ENCODE data around the gene CFAP91.
A peak's percentile ranks its signal among the peaks of the same experiment; 100 is the strongest.
"Not testable (repeated sequence)": the region's sequence is repeated elsewhere in the genome, so short reads cannot be mapped to it uniquely, and the experiment has no call there.

Gene CFAP91

DNA sequence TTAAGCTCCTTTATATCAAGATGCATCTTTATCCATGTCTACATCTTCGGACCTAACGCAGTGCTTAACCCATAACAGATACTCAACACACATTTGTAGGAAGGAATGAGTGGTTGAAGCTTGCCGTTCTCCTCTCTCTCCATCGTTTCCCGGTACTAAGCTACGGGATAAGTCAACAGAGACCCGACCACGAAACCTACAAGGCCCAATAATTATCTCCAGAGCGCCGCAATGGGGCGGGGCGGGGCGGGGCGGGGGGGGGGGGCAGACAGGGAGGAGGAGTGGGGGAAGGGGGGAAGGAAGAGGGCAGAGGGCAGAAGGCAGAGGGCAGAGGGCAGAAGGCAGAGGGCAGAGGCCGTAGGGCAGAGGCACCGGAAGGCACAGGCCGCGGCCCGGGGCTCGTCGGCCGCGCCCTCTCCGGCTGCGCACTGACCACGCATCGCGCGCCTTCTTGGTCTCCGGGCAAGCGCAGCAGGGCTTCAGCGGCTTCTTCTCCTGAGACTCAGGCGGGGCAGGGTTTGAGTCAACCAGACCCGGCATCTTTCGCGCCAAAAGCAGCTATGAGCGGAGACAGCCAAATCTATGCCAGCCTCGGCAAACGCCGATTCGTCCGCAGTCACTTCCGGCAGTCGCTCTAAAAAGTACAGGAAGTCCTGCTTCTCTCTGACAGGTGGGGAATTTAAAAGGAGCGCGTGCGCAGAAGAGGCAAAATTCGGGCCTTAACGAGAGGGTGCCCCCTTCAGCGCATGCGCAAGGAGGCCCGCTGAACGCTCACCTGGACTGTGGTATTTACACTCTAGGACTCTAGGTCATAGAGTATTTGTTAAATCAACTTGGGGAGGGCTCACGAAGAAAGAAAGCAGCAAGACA, 25.8 kb upstream of the CFAP91 start, which contains the start of gene COX17:
COX17 (minus strand) TSS at position 636 of the 870 bp plus-strand sequence; CDS start at position 540, 96 bp downstream.
- Histone ChIP-seq H3K4me3 (peak within 1 kb of the TSS; percentile 53 to 80 (median 68)), H3K27ac (peak within 1 kb of the TSS; percentile 38 to 94 (median 92))

DNA sequence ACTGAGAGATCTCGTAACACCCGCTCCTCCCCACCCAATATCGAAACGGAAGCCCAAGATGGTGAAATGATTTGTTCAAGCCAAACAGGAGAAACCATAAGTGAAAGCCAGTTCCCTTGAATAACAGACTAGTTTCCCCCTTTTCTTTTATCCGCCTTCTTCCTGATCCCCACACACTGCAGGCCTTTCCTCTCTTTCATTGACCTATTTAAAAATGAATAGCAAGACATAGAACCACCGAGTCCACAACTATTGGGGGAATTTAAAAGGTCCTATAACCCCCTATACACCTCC, 25.2 kb upstream of the CFAP91 start:
- H3K4me3 ChIP-seq, result peak overlapping the region; percentile 53 to 80 (median 68)
- peak overlapping the region; percentile 37 to 94 (median 92) for H3K27ac ChIP-seq

DNA sequence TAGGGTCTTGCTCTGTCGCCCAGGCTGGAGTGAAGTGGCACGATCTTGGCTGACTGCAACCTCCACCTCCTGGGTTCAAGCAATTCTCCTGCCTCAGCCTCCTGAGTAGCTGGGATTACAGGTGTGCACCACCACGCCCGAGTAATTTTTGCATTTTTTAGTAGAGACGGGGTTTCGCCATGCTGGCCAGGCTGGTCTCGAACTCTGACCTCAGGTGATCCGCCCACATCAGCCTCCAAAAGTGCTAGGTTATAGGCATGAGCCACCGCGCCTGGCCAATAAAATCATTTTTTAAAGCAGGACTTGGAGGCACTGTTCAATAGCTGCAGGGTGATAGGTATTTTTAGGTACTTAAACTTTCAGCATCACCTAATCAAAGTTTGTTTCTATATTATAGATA, 24.6 kb upstream of the CFAP91 start:
- not testable (repeated sequence) for H3K4me3 ChIP-seq
- peak overlapping the region in 6 of 21 experiments; percentile 89 to 93 (median 93) for H3K27ac ChIP-seq

DNA sequence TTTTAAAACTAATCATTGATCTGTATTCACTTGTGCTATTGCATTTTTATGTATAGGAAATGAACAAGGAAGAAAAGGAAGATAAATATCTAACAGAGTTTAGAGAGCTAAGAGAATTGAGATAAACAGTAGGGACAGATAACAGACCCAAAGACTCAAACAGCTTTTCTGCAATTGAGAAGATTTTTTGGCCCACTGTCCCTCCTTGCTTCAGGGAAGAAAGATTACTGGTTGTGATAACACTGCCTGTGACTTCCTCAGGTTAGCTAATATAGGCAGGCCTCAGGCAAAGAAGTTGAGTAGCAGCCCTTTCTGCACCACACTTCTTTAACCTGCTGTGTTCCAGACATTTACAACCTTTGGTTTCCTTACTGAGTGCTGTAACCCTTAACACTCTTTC, 22.9 kb upstream of the CFAP91 start:
- no peak overlapping the region for H3K4me3 ChIP-seq
- H3K27ac ChIP-seq, result no peak overlapping the region

DNA sequence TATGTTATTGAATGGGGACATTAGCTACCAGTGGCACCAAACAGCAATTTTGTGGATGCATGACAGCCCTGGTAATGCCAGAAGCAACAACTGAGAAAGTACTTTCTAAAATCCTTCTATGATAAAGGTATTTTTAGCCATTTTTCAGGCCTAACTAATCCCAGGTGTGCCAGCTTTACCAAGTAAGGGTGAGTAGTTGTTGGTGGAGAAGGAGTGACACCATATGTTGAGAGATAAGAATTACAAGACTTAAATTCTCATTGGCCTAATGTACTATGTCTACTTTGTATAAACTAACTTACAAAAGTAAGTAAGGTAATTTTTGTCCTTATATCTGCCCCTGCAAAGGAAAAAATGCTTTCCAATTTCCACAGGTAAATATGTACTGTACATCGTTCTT, 21.5 kb upstream of the CFAP91 start:
- no peak overlapping the region for H3K27ac ChIP-seq
- no peak overlapping the region for H3K4me3 ChIP-seq

DNA sequence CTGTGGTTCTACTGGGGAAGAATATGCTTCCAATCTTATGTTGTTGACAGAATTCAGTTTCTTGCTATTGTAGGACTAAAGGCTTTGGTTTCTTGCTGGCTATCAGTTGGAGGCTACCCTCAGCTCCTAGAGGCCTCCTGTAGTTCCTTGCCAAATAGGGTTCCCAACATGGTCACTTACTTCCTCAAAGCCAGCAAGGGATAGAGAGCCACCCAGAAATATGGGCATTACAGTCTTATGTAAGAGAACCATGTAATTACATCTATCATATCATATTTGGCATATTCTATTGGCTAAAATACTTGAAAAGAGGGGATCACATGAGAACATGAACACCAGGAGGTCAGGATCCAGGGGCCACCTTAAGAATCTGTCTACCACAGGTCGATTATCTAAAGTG, 19.4 kb upstream of the CFAP91 start:
- H3K4me3 ChIP-seq, result no peak overlapping the region
- H3K27ac ChIP-seq, result no peak overlapping the region

DNA sequence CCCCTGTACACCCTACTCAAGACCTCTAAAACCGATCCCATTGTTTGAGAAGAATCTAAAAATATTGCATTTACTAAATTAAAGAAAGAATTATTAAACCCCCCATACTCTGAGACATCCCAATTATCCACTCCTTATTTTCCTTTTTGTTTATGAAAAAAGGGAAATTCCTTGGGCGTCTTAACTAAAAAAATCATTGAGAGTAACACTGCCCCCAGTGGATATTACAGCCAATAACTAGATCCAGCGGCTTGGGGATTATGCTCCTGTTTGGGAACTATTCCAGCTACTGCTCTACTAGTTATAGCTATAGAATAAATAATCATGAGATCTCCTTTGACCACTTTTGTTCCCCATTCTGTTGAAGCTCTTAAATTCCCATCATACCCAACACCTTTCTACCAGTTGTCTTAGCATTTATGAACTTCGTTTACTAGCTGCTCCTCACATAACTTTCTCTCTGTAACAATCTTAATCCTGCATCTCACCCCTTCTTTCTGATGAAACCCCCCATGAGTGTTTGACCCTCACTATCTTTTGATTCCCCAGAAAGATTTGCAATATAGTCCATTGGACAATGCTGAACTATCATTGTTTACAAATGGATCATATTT, 12.7 kb upstream of the CFAP91 start:
- Histone ChIP-seq H3K27ac (no peak overlapping the region), H3K4me3 (no peak overlapping the region)

DNA sequence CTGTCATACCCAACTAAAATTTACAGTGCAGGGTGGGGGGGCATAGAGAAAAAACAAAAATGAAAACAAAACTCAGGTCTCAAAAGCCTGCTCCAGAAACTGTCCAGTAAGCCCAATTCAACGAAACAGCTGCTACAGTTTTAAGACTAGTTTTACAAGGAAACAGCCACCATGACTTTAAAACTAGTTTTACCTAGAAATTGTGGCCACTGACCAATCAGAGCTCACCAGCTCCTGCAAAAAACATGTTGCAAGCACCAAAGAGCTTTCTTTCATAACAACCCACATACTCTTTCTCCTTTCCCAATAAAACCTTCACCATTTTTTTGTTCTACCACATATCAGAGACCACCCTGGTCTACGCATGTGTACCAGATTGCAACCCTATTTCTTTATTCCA, 7.3 kb upstream of the CFAP91 start:
- Histone ChIP-seq H3K27ac (no peak overlapping the region), H3K4me3 (no peak overlapping the region)

DNA sequence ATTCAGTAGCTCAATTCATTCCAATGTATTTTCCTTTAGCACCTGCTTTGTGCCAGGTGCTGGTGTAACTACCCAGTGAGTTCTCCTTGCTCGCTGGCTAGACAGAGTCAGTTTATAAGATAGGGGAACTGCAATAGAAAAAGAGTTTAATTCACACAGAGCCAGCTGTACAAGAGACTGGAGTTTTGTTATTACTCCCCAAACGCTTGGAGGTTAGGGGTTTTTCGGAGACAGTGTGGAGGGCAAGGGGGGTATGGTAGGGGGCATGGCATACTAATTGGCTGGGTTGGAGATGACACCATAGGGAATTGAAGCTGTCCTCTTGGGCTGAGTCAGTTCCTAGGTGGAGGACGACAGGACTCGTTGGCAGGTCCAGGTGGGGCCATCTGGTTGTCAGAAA, 5.4 kb upstream of the CFAP91 start:
- Histone ChIP-seq H3K27ac (no peak overlapping the region), H3K4me3 (no peak overlapping the region)

DNA sequence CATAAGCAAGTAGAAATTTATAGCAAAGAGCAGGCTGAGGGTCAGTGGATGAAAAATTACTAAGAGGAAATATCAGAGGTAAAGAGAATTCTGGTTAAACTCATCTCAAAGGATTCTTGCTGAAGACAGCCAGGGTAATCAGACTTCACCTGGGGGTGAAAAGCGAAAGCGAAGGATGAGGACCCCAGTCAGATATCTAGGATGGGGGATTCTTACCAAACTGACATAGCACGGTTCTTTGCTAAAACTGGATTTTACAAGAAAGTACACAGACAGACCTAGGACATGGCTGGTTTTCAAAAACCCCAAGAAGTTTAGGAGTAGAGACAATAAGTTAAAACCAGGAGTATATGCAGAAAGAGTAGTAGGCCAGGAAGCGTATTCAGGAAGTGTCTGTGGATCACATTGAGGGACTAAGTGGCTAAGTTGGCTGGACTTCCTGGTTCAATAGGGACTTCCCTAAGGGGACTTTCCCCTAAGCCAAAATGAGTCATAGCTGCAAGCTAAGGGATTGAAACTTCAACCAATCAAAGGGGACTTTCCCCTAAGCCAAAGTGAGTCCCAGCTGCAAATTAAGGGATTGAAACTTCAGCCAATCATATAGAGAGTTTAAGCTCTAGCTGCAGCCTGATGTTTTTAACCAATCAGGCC, 2.4 kb upstream of the CFAP91 start:
- peak overlapping the region in 3 of 21 experiments; percentile 34 to 75 (median 45) for H3K27ac ChIP-seq
- H3K4me3 ChIP-seq, result no peak overlapping the region

DNA sequence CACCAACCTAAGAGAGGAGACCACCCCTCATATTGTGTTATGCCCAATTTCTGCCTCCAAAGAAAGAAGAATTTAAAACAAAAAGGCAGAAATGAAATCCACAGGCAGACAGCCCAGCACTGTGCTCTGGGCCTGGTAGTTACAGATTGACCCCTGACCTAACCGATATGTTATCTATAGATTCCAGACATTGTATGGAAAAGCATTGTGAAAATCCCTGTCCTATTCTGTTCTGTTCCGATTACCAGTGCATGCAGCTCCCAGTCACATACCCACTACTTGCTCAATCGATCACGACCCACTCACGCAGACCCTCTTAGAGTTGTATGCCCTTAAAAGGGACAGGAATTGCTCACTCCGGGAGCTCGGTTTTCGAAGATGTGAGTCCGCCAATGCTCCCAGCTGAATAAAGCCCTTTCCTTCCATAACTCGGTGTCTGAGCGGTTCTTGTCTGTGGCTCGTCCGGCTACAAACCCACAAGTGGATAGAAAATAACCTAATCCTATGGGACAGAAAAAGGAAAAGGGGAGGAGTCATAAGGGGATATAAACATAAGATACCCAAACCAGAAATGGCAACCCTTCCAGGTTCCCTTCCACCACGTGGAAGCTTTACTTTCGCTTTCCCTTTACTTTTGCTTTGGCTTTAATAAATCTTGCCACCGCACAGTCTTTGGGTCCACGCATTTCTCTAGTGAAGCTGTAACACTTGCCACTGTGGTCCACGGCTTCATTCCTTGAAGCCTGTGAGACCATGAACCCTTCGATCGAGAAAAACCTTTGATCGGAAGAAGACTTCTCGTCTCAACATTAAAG, 1.7 kb upstream of the CFAP91 start:
- Histone ChIP-seq H3K27ac (peak overlapping the region in 2 of 21 experiments; percentile 45 to 75), H3K4me3 (no peak overlapping the region)

DNA sequence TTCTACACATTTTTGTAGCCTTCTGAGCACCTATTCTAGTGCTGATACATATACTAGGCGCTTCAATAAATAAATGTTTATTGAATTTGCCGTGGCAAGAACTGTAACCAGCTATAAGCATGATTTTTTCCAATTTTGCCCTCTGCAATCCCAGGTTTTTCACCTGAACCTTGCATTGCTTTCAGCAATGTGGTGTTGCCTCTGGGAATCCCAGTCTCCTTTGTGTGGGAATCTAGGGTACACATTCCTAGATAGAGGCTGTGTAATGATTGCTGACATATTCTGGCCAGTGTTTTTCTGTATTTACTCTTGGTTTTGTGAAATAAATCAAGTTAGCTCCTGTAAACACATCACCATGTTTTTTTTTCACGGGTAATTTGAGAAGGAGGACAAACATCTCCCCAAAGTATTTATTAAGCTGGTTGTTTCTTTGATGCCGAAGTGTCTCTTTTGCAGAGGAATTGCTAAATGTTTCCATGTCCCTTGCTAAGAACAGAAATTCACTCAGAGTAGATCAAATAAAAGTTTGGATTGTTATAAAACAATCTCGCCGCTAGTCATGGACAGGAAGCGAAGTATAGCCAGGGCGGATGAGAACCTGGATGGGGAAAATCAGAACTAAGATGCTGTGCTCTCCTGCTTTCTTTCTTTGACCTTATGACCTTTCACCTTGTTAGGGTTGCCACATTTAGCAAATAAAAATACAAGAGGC, 1.2 kb downstream of the CFAP91 start:
- H3K4me3 ChIP-seq, result no peak overlapping the region
- H3K27ac ChIP-seq, result no peak overlapping the region

DNA sequence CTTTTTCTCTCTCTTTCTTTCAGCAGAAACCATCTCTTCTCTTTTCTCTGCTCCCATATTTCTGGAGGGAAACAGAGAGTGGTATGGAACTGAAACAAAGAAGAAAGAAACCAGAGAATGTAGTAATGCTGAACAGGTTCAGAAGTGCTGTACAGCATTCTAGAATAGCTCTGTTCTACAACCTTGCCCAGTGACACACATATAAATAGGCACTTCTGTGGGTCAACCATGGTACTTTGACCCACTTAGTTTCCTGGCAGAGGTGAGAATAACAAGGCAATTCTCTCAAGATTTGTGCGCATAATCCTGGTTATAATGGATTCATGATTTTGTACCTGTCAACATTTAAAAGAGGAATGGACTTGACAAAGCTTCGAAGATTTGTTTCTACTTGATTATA, 12.3 kb downstream of the CFAP91 start:
- Histone ChIP-seq H3K4me3 (no peak overlapping the region), H3K27ac (no peak overlapping the region)

DNA sequence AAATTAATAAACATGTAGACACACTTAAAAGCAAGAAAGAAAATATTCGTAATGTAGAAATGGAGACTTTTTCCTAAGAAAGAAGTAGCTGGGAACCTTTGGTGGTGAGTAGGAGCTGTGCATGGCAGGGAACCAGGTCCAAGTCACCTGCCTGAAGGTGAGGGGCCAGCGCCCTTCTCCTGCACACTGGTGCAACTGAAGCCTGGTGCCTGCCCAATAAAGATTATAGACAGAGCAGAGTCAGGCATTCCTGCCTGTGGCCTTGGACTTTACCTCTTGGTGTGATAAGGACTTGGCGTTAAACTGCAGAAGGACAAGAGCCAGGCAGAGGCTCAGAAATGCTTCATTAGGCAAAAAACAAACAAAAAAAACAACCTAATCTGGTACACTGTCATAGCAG, 14.2 kb downstream of the CFAP91 start:
- no peak overlapping the region for H3K27ac ChIP-seq
- no peak overlapping the region for H3K4me3 ChIP-seq

DNA sequence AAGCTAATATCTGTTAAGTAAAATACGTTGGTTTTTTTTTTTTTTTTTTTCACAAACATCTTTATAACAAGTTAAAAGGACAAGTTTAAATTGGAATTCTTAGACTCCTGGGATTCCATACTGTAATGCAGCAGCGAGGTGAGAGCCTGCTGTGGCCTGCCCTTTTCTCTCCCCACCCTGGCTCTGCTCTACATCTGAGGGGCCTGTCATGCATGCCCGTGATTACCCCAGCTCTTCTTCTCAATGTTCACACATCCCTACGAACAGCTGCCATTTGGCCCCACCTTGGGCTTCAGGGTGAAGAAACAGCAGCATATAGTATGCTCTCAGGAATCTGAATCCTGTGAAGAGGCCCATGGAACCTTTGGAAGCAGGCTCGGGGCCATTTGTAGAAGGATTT, 14.7 kb downstream of the CFAP91 start:
- Histone ChIP-seq H3K4me3 (no peak overlapping the region), H3K27ac (no peak overlapping the region)

DNA sequence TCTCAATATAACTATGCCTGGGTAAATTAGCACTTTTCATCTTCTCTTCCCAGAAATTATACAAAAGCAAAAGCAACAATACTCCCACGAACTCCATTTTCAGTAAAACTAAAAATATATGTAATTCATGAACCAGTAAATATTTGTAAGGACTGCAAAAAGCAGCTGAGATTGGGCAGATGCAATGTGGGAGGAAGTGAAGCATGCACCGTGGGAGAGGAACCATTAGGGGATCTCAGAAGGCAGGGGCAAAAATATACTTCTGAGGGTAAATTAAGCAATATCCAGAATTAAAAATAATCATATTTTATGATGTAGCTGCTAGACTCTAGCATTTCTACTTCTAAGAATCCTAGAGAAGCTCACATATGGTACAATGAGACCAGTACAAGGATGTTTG, 20.2 kb downstream of the CFAP91 start:
- Histone ChIP-seq H3K4me3 (no peak overlapping the region), H3K27ac (no peak overlapping the region)

DNA sequence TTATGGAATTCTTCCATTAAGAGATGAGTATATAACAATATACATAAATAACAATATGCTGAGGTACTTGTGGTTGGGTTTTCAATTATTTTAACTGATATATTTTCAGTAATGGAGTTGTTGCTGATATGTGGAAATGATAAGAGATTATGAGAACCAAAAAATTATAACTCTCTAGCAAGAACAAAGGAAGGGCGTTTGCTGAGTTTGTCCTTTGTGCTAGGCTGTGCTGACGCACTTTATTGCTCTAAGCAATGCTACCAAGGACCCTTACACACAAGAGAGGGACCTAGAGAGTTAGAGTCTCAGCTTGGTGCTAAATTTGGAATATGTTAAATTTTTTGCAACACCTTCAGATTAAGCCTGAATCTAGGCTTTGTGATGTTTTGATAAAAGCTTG, 24.1 kb downstream of the CFAP91 start:
- Histone ChIP-seq H3K27ac (no peak overlapping the region), H3K4me3 (no peak overlapping the region)

DNA sequence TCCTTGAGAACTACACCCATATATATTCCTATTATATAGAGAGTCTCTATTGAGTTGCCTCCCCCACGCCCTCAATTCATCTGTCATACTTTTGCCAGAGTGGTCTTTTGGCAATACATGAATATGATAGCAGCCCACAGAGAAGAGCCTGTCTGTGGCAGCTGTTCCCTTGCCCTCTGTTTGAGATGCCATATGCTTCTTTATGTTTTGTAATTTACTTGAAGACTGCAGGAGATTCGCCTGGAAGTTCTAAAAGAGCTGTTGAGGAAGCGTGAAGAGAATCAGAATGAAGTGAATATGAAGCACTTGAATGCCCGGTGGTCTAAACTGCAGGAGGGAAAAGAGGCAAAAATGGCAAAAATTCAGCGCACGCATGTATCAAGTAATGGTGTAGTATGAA, 27.2 kb downstream of the CFAP91 start:
- Histone ChIP-seq H3K4me3 (no peak overlapping the region), H3K27ac (no peak overlapping the region)

DNA sequence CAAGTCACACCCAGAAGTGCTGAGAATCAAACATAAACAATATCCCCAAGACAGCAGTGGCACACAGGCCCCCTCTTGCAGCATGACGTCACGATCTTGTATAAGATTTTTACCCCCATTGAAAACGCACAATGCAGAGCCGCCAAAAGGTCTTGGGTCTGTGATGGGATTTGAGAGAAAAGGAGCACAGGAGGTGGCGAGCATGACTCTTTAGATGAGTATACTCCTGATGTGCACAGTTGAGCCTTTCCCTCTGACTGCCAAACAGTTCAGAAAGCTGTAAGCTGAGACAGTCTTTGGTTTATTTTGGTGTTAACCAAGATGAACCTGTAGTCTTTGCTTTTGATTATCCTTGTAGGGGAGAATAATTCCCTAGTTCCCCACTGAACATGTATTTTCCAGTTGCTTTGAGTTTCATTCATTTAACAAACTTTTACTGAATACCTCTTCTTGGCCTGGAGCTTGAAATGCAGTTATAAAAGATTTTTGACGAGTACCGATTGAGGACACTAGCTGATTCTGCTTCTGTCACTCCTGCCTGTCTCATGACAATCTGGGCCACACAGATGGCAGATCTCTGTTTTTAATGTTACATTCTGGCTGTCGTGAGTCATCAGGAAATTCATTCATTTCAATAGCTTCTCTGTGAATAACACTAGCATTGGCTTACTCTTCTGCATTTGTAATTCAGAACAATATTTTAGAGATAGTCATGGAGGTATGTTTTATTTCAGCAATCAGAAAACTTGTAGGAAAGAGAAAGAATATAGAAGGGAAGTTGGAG, 28.9 kb downstream of the CFAP91 start:
- no peak overlapping the region for H3K27ac ChIP-seq
- no peak overlapping the region for H3K4me3 ChIP-seq
